HepG2 (cell line): ENCODE data around the gene CHMP6.

Experiments used
- EZH2 ChIP-seq: conservative IDR thresholded peaks from 2 replicates; pipeline ENCODE4 v1.6.1; 2012; ENCODE audit warnings: mild to moderate bottlenecking, low read depth, low read length, moderate library complexity
- FOXJ3 ChIP-seq: sonication (generic); formaldehyde crosslinking; IDR thresholded peaks from 2 replicates; pipeline ENCODE4 v1.4.0; 2020; ENCODE audit warnings: missing genetic modification reagents, mild to moderate bottlenecking, borderline replicate concordance
- SRF ChIP-seq: IDR thresholded peaks from 2 replicates; pipeline ENCODE4 v1.6.1; 2011; ENCODE audit warnings: mild to moderate bottlenecking, low read depth, low read length, moderate library complexity
- ZNF256 ChIP-seq: sonication (generic); formaldehyde crosslinking; conservative IDR thresholded peaks from 2 replicates; pipeline ENCODE4 v1.4.0; 2020; ENCODE audit warnings: missing genetic modification reagents
- ZNF335 ChIP-seq: sonication (generic); formaldehyde crosslinking; IDR thresholded peaks from 2 replicates; pipeline ENCODE4 v1.4.0; 2020; ENCODE audit warnings: missing genetic modification reagents
- TF ChIP-seq, protein P1 (sequence below): sonication (generic); formaldehyde crosslinking; IDR thresholded peaks from 2 replicates; pipeline ENCODE4 v1.4.0; 2020; ENCODE audit warnings: missing genetic modification reagents
- TF ChIP-seq, protein P2 (sequence below): sonication (generic); formaldehyde crosslinking; IDR thresholded peaks from 2 replicates; pipeline ENCODE4 v1.5.0; 2020; ENCODE audit warnings: mild to moderate bottlenecking, missing genetic modification reagents

DNA sequence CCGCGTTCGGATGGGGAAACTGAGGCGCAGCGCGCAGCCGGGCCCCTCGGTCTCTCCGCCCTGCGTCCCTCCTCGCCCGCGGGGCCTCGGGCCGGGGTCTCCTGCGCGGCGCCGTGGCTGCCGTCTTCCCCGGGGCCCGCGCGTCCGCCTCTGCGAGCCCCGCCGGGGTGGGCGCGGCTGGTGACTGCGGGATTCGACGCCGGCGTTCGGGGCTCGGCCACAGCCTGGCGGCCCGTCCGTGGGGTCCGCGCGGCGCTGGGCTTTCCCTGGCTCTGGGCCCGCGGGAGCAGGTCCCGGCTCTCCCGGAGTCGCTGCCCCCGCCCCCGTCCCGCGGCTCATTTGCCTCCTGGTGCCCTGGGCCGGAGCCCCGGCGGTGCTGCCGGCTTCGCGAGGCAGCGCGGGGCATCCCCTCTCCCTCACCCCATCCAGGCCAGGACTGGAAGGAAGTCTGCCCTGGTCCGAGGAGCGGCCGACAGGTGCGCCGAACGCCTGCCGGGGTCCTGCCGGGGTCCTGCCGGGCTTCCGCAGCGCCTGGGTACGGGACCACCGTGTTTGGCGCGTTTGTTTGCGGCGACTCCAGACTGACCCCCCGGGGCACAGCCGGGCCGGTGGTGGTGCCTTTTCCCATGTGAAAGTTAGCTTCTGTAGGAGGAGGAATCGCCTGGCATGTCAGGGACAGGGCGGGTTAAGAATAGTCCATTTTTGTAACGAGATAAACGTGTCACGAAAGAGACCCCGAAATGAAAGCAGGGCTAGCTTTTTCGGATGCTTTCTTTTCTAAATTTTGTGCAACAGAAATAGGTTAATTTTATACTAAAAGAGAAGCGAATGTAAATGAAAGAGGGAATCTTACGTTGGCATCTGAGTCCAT, 671 bp downstream of the CHMP6 start:
- TF ChIP-seq ZNF335 (CRISPR knock-in tag) (no peak), FOXJ3 (no peak), ZNF256 (no peak), EZH2 (no peak), SRF (no peak)
- TF ChIP-seq, protein P1, sequence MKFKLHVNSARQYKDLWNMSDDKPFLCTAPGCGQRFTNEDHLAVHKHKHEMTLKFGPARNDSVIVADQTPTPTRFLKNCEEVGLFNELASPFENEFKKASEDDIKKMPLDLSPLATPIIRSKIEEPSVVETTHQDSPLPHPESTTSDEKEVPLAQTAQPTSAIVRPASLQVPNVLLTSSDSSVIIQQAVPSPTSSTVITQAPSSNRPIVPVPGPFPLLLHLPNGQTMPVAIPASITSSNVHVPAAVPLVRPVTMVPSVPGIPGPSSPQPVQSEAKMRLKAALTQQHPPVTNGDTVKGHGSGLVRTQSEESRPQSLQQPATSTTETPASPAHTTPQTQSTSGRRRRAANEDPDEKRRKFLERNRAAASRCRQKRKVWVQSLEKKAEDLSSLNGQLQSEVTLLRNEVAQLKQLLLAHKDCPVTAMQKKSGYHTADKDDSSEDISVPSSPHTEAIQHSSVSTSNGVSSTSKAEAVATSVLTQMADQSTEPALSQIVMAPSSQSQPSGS (CRISPR knock-in tag) = no peak
- TF ChIP-seq, protein P2, sequence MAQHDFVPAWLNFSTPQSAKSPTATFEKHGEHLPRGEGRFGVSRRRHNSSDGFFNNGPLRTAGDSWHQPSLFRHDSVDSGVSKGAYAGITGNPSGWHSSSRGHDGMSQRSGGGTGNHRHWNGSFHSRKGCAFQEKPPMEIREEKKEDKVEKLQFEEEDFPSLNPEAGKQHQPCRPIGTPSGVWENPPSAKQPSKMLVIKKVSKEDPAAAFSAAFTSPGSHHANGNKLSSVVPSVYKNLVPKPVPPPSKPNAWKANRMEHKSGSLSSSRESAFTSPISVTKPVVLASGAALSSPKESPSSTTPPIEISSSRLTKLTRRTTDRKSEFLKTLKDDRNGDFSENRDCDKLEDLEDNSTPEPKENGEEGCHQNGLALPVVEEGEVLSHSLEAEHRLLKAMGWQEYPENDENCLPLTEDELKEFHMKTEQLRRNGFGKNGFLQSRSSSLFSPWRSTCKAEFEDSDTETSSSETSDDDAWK (CRISPR knock-in tag) = no peak
